NT2/D1 (cell line): ENCODE results near the gene FLRT1.

ENCODE experiments used
- DNase-seq: peaks from one replicate; pipeline ENCODE4 v3.0.0-alpha.2; 2011; ENCODE audit warnings: low read depth, low spot score
- H3K27me3 ChIP-seq: 2 replicates; pipeline ENCODE4 v1.6.0; 2011; ENCODE audit warnings: mild to moderate bottlenecking; ENCODE audit not compliant: insufficient read length, insufficient read depth
- H3K36me3 ChIP-seq: 2 replicates; pipeline ENCODE4 v1.6.1; 2011; ENCODE audit warnings: mild to moderate bottlenecking, low read length, mixed read lengths; ENCODE audit not compliant: insufficient read depth, insufficient read length
- H3K4me1 ChIP-seq: 2 replicates; pipeline ENCODE4 v1.5.1; 2011; ENCODE audit not compliant: insufficient read depth, insufficient read length
- H3K4me3 ChIP-seq: 2 replicates; pipeline ENCODE4 v1.5.1; 2011; ENCODE audit warnings: low read depth; ENCODE audit not compliant: insufficient read length
- H3K9ac ChIP-seq: 2 replicates; pipeline ENCODE4 v1.6.0; 2011; ENCODE audit warnings: low read depth; ENCODE audit not compliant: insufficient read length
- H3K9me3 ChIP-seq: 2 replicates; pipeline ENCODE4 v1.5.1; 2011; ENCODE audit warnings: mild to moderate bottlenecking, low read length; ENCODE audit not compliant: insufficient read depth
- SUZ12 ChIP-seq: IDR thresholded peaks from 2 replicates; pipeline ENCODE4 v1.6.1; 2011; ENCODE audit not compliant: insufficient read length, insufficient read depth; ENCODE audit errors: extremely low read depth
- YY1 ChIP-seq: IDR thresholded peaks from 2 replicates; pipeline ENCODE4 v1.6.1; 2011; ENCODE audit not compliant: insufficient read length, insufficient read depth
- ZNF274 ChIP-seq: IDR thresholded peaks from 2 replicates; pipeline ENCODE4 v1.6.1; 2011; ENCODE audit warnings: mild to moderate bottlenecking, low read depth, low read length

FLRT1 gene

DNA sequence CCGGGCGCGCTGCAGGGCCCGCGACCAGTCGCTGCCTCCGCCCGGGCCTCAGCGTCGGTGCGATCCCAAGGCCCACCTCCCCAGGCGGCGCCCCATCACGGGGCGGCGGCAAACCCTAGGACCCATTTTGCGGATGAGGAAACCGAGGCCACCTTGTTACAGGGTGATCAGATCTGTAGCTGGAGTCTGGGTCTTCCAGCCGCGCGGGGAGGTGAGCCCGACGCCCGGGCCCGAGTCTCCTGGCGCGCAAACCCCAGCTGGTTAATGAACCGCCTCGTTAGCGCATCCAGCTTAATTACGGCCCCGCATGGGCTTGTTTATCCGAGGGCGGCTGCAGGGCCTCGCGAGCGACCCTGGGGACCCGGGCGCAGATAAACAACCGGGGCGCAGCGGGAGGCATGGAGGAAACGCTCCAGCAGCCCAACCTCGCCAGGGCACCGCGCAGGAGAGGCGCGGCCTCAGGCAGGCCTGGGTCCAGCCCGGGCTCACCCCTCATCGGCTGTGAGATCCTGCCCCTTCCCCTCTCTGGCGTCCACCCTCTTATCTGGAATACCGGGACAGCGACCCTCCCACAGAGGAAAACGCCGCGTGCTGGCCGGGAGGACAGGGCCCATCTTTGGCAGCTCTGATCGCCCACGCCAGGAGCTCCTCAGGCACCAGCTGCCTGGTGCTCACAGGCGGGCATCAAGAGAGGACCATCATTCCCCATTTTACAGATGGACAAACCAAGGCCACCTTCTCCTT is 34.8 kb upstream of the FLRT1 start:
- Histone ChIP-seq H3K4me1 (peaks cover 29% of the 10 kb centered on the region), H3K4me3 (no peak overlapping the region), H3K36me3 (peaks cover 23% of the 10 kb centered on the region), H3K9ac (peak overlapping the region; percentile 76), H3K27me3 (peaks cover 19% of the 10 kb centered on the region), H3K9me3 (no peaks in the 10 kb centered on the region)
- no peak for DNase-seq
- TF ChIP-seq ZNF274 (no peak), YY1 (no peak), SUZ12 (no peak)

DNA sequence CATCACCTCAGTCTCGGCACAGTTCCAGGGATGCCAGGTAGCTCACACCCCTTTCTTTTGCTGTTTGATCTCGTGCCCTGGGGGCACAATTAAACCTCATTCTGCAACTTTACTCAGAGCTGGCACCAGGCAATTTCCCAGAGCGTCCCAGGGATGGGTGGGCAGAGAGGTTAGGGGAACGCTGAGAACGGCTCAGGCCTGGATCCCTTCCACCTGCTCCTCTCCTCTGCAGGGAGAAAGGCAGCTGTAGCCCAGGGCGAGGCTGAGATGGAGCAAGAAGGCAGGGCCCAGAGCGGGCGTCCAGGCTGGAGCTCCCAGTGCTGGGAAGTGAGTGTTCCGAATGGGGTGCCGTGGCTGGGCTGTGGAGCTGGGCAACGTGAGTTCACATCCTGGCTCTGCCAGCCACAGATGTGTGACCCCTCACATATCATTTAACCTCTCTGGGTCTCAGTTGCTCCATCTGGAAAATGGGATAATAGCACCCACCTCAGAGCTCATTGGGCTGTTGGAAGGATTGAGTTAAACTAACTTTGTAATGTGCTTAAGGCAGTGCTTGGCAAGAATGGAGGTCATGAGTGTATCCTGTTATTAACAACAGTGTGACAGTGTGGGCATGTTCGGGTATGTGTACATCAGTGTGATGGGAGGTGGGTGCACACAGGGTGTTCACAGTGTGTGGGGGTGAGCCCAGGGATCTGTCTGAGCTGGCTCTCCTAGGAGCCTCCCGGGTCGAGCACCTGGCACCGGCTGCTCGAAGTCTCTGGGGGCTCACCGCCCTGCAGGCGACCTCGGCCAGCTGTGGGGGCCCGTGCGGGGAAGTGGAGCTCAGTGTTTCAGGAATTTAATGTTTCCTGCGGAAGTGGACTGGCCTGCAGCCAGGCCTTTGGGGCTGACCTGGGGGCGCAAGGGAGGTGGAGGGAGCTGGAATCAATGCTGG is 34.0 kb upstream of the FLRT1 start:
- Histone ChIP-seq H3K27me3 (peaks cover 27% of the 10 kb centered on the region), H3K4me1 (peaks cover 33% of the 10 kb centered on the region), H3K9ac (no peak overlapping the region), H3K4me3 (no peak overlapping the region), H3K36me3 (peaks cover 15% of the 10 kb centered on the region), H3K9me3 (no peaks in the 10 kb centered on the region)
- TF ChIP-seq SUZ12 (no peak), ZNF274 (no peak), YY1 (no peak)
- DNase-seq, result no peak

DNA sequence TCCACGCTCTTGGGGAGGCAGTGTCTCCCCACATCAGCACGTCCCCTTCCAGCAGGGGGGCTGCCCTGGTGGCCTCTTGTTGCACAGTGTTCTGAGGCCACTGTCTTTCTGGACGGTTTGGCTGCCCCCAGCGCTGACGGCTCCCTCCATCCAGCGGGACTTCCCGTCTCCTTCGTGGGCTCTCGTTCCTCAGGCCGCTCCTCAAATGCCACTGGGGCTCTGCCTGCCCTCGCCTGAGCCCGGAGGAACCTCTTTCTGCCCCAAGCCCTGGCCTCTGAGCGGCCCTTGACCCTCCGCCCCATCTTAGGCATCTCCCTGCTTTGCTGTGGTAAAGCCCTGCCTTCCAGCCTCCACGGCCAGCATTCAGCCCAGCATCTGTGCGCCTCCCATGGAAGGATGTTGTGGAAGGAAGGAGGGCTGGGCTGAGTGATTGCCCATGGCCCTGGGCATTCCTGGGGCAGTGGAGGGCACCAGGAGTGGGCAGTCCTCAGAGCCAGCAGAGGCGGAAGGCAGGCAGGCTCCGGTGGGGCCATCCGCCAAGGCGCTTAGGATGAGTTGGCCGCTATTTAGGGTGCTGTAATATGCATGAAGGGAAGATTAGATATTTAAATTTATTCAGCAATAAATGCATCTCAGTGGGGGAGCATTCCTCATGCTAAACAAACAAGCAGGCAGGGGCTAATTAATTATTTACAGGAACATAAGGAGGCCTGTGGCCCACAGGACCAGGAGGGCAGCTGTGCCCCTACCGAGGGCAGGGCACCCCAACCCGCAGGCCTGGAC is 31.7 kb upstream of the FLRT1 start:
- Histone ChIP-seq H3K9ac (no peak overlapping the region), H3K9me3 (no peaks in the 10 kb centered on the region), H3K27me3 (peaks cover 49% of the 10 kb centered on the region), H3K4me1 (peaks cover 28% of the 10 kb centered on the region), H3K36me3 (no peaks in the 10 kb centered on the region), H3K4me3 (no peak overlapping the region)
- no peak for DNase-seq
- TF ChIP-seq SUZ12, result no peak
- no peak for TF ChIP-seq YY1
- TF ChIP-seq ZNF274, result no peak

DNA sequence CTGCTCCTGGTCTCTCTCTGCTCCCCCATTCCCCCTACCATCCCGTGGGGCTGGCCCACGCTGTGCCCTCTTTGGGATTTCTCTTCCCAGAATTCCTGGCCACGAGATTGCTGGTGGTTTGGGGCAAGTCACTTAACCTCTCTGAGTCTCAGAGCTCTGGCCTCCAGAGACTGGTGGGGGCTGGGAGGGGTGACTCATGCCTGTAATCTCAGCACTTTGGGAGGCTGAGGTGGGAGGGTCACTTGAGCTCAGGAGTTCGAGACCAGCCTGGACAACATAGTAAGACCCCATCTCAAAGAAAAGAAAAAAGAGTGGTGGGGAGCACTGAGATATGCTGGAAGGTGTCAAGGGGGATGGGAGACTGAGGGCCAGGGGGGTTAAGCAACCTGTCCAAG is 31.1 kb upstream of the FLRT1 start:
- no peak for TF ChIP-seq SUZ12
- Histone ChIP-seq H3K36me3 (no peaks in the 10 kb centered on the region), H3K9me3 (no peaks in the 10 kb centered on the region), H3K9ac (no peak overlapping the region), H3K27me3 (peaks cover 55% of the 10 kb centered on the region), H3K4me1 (peaks cover 28% of the 10 kb centered on the region), H3K4me3 (no peak overlapping the region)
- DNase-seq, result no peak

DNA sequence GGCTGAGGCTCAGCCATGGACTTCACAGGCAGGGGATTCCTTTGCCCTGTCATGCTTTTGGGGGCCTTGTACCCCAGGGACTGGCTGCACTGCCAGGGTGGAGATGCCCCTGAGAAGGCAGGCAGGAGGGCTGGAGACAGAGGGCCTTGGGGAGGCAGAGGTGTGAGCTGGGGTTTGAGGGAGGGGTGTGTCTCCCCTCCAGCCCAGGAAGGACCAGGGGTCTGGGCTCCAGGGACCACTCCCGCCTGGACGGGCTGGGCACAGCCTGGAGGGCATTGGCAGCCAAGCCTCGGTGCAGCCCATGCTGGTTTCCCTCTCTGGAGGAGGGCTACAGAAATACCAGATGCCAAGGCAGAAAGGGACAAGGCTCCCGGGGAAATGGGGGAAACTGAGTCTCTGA is 30.0 kb upstream of the FLRT1 start:
- no peak for TF ChIP-seq SUZ12
- no peak for TF ChIP-seq ZNF274
- no peak for TF ChIP-seq YY1
- Histone ChIP-seq H3K4me3 (no peak overlapping the region), H3K36me3 (no peaks in the 10 kb centered on the region), H3K27me3 (peaks cover 58% of the 10 kb centered on the region), H3K4me1 (peaks cover 28% of the 10 kb centered on the region), H3K9me3 (peaks cover 7% of the 10 kb centered on the region), H3K9ac (no peak overlapping the region)
- no peak for DNase-seq

DNA sequence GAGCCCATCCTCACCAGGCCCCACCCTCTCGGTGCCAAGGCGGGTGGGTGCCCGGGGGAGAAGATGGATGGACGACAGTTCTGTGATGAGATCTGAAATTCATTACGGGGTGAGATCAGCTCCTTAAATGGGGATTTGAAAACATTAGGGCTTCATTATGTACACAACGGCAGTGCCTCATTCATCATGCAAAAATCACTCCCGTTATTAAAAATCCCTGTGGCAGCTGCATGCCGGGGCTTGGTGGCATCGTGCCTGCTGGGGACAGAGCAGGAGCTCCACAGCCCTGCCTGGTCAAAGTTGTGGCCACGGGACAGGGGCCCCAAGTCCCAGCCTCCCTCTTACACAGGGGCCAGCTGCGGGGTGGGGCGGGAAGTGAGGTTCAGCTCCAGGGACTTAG is 29.3 kb upstream of the FLRT1 start:
- Histone ChIP-seq H3K9ac (peak overlapping the region; percentile 62), H3K36me3 (no peaks in the 10 kb centered on the region), H3K9me3 (peaks cover 12% of the 10 kb centered on the region), H3K4me3 (no peak overlapping the region), H3K4me1 (peaks cover 28% of the 10 kb centered on the region), H3K27me3 (peaks cover 55% of the 10 kb centered on the region)
- TF ChIP-seq YY1, result no peak
- TF ChIP-seq SUZ12, result no peak
- TF ChIP-seq ZNF274, result no peak
- no peak for DNase-seq

DNA sequence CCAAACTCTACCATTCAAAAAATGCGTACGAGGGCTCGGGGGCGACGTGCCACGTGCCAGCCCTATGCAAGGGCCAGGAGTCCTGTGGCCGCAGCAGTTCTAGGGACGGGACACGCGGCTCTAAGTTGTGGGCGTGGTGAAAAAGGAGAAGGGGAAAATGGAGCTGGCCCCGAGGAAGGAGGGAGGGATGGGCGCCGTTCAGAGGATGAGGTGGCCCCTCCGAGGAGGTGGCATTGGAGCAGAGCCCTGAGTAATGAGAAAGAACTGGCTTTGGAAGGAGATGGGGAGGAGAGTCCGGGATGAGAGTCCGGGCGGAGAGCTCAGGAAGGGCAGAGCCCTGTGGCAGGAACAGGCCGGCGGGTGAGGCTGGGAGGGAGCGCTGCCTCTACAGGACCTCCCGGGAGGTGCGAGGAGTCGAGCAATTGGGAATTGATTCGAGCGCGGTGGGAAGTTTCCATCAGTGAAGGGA is 28.5 kb upstream of the FLRT1 start:
- H3K9me3 ChIP-seq, result peaks cover 12% of the 10 kb centered on the region
- no peaks in the 10 kb centered on the region for H3K36me3 ChIP-seq
- H3K4me3 ChIP-seq, result peak overlapping the region; percentile 27
- peak overlapping the region; percentile 62 for H3K9ac ChIP-seq
- H3K27me3 ChIP-seq, result peaks cover 58% of the 10 kb centered on the region
- peaks cover 28% of the 10 kb centered on the region for H3K4me1 ChIP-seq
- DNase-seq, result no peak
- TF ChIP-seq YY1 (no peak), SUZ12 (no peak)
